ENCODE results near the gene SAE1.

SAE1 gene

GRCh38 chr19:47123406-47123805 is 7.2 kb upstream of the SAE1 start:
- no peak overlapping the region for H3K27ac ChIP-seq
- no peak for TF ChIP-seq CTCF (conservative IDR thresholded peaks at IDR 0.05)

DNA sequence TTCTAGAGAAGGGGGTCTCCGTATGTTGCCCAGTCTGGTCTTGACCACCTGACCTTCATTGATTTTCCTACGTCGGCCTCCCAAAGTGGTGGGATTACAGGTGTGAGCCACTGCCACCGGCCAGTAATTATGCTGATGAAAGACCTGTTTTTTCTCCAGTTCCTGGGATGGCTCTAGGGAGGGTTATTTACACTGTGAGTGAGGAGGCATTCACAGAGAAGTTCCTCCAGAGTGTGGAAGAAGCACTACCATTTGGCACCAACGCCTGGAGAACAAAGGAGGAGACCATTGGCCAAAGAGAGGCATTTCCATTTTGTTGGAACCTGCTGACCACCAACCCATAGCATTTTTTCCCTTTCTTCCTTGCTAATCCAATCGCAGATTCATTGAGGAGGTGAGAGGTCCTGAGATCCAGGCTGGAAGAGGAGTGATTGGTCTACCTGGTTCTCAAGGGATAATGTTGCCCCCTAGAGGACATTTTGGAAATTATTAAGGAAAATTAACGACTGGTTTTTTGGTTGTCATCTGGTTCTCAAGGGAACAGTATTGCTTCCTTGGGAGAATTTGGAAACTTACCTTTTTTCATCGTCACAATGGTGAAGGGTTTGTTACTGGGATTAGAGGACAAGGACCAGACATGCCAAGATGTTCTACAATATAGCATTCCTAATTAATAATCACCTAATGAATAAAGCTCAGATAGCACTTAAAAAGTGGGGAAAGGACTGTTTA is 5.5 kb upstream of the SAE1 start:
- H3K27ac ChIP-seq = peak overlapping the region; percentile 45
- peak; percentile 86 for TF ChIP-seq CTCF (conservative IDR thresholded peaks at IDR 0.05)

DNA sequence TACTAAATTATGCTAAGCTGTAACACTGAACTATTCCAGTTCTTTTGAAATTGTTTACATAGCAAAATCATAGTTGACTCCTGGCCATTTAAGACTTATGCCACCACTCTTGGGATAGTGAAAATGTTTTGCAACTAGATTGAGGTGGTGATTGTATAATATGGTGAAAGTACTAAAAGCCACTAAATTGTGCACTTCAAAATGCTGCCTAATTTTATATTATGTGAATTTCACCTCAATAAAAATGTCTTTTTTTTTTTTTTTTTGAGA is 5.0 kb upstream of the SAE1 start:
- no peak overlapping the region for H3K27ac ChIP-seq
- TF ChIP-seq CTCF (conservative IDR thresholded peaks at IDR 0.05) = no peak

GRCh38 chr19:47129579-47129978 is 1.1 kb upstream of the SAE1 start:
- H3K27ac ChIP-seq = peak overlapping the region; percentile 91; the same call in 1 of the 2 replicates
- TF ChIP-seq CTCF (conservative IDR thresholded peaks at IDR 0.05) = no peak

DNA sequence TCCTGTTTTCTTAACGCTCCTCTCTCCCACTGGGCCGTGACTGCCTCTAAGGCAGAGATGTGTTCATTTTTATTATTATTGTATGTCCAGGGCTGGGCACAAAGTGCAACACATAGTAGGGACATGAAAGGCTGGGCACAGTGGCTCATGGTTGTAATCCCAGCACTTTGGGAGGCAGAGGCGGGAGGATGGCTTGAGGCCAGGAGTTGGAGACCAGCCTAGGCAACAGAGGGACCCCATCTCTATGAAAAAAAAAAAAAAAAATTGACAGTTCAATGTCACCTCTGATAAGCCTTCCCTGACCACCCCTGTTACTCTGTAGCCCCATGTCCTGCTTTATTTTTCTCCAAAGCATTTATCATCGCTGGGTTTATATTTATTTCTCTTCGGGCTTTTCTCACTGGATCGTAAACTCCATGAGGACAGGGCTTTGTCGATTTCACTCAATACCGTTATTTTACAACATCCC is 481 bp upstream of the SAE1 start:
- H3K27ac ChIP-seq = peak overlapping the region; percentile 91

GRCh38 chr19:47132194-47132852 is 1.7 kb downstream of the SAE1 start:
- no peak for TF ChIP-seq CTCF (conservative IDR thresholded peaks at IDR 0.05)
- peak overlapping the region; percentile 91 for H3K27ac ChIP-seq

More for the DNA sequence above, 481 bp upstream of the SAE1 start:
- TF ChIP-seq CTCF (conservative IDR thresholded peaks at IDR 0.05) = no peak

- peak overlapping the region; percentile 91; the same call in 1 of the 2 replicates for H3K27ac ChIP-seq
- TF ChIP-seq CTCF (conservative IDR thresholded peaks at IDR 0.05) = no peak
Measured at GRCh38 chr19:47133021-47133471, 2.4 kb downstream of the SAE1 start.
